Stimulated activated naive CD8-positive, alpha-beta T cell treated with anti-CD3 and anti-CD28 coated beads, Interleukin-15, amount 100 ng/mL, for 72 hours (primary cell): ENCODE results near the gene VOPP1.
A peak's percentile ranks its signal among the peaks of the same experiment; 100 is the strongest.

Experiments used
- ATAC-seq: fragments of 150-1000 bp; cut with Tn5 transposase; 2 replicates; pipeline ENCODE4 v1.10.0; 2021; ENCODE audit warnings: mild to moderate bottlenecking, moderate library complexity
- DNase-seq, 2 donors: peaks; one replicate each; pipeline ENCODE4 v3.0.0; 2021 to 2022
- H3K27ac Mint-ChIP-seq, 2 donors: one replicate each; pipeline ENCODE4 v1.8.0; 2022; ENCODE audit warnings: mild to moderate bottlenecking in 2 of 2, mixed read lengths in 2 of 2, moderate library complexity in 2 of 2
- H3K27me3 Mint-ChIP-seq: one replicate; pipeline ENCODE4 v1.8.0; 2022; ENCODE audit warnings: mixed read lengths
- H3K4me1 Mint-ChIP-seq: one replicate; pipeline ENCODE4 v1.8.0; 2022; ENCODE audit warnings: mild to moderate bottlenecking, mixed read lengths
- H3K4me3 Mint-ChIP-seq, 2 donors: one replicate each; pipeline ENCODE4 v1.8.0; 2022; ENCODE audit warnings: mild to moderate bottlenecking in 2 of 2, mixed read lengths in 2 of 2, moderate library complexity in 1 of 2
- H3K9me3 Mint-ChIP-seq, 2 donors: one replicate each; pipeline ENCODE4 v1.8.0; 2022; ENCODE audit warnings: mixed read lengths in 2 of 2

Gene VOPP1

GRCh38 chr7:55550841-55551537 is 21.3 kb downstream of the VOPP1 start:
- Mint-ChIP-seq H3K4me3 (no peak overlapping the region), H3K27me3 (no peaks in the 10 kb centered on the region), H3K4me1 (peaks cover 83% of the 10 kb centered on the region), H3K27ac (no peak overlapping the region), H3K9me3 (no peaks in the 10 kb centered on the region)
- ATAC-seq (no peak), DNase-seq (no peak)

- Mint-ChIP-seq H3K9me3 (no peaks in the 10 kb centered on the region), H3K27me3 (no peaks in the 10 kb centered on the region), H3K27ac (no peak overlapping the region), H3K4me1 (peaks cover 83% of the 10 kb centered on the region), H3K4me3 (no peak overlapping the region)
- ATAC-seq (no peak), DNase-seq (no peak)
These were observed 22.2 kb downstream of the VOPP1 start for GRCh38 chr7:55550010-55550663.

- Mint-ChIP-seq H3K27me3 (no peaks in the 10 kb centered on the region), H3K4me1 (peaks cover 83% of the 10 kb centered on the region), H3K4me3 (no peak overlapping the region), H3K9me3 (no peaks in the 10 kb centered on the region), H3K27ac (no peak overlapping the region)
- ATAC-seq, result no peak
- no peak for DNase-seq
These were observed 22.8 kb downstream of the VOPP1 start for GRCh38 chr7:55549457-55549856.

- ATAC-seq (no peak), DNase-seq (no peak)
- peaks cover 79% of the 10 kb centered on the region for H3K4me1 Mint-ChIP-seq
- no peak overlapping the region for H3K27ac Mint-ChIP-seq
- H3K27me3 Mint-ChIP-seq, result no peaks in the 10 kb centered on the region
- peaks cover 0 to 6% of the 10 kb centered on the region in 2 donors for H3K9me3 Mint-ChIP-seq
- H3K4me3 Mint-ChIP-seq, result peak overlapping the region in 1 of 2 donors; percentile 22
These were observed 24.0 kb downstream of the VOPP1 start for GRCh38 chr7:55548295-55548731.

- peaks cover 72% of the 10 kb centered on the region for H3K4me1 Mint-ChIP-seq
- no peak overlapping the region for H3K4me3 Mint-ChIP-seq
- ATAC-seq (peak; percentile 91), DNase-seq (peak in 1 of 2 donors; percentile 52)
- no peak overlapping the region for H3K27ac Mint-ChIP-seq
- H3K27me3 Mint-ChIP-seq, result no peaks in the 10 kb centered on the region
- peaks cover 0 to 6% of the 10 kb centered on the region in 2 donors for H3K9me3 Mint-ChIP-seq
These were observed 25.5 kb downstream of the VOPP1 start for GRCh38 chr7:55546814-55547213.

- H3K9me3 Mint-ChIP-seq, result peaks cover 0 to 6% of the 10 kb centered on the region in 2 donors
- H3K4me3 Mint-ChIP-seq, result no peak overlapping the region
- DNase-seq (no peak), ATAC-seq (no peak)
- peaks cover 65% of the 10 kb centered on the region for H3K4me1 Mint-ChIP-seq
- no peaks in the 10 kb centered on the region for H3K27me3 Mint-ChIP-seq
- no peak overlapping the region for H3K27ac Mint-ChIP-seq
These were observed 26.8 kb downstream of the VOPP1 start for GRCh38 chr7:55545496-55545895.

GRCh38 chr7:55540226-55540858 is 32.0 kb downstream of the VOPP1 start:
- no peak overlapping the region for H3K4me3 Mint-ChIP-seq
- H3K27me3 Mint-ChIP-seq, result no peaks in the 10 kb centered on the region
- H3K27ac Mint-ChIP-seq, result no peak overlapping the region
- DNase-seq (no peak), ATAC-seq (no peak)
- H3K4me1 Mint-ChIP-seq, result peaks cover 60% of the 10 kb centered on the region
- peaks cover 0 to 6% of the 10 kb centered on the region in 2 donors for H3K9me3 Mint-ChIP-seq

- peaks cover 0 to 6% of the 10 kb centered on the region in 2 donors for H3K9me3 Mint-ChIP-seq
- H3K4me3 Mint-ChIP-seq, result no peak overlapping the region
- ATAC-seq, result no peak
- H3K27ac Mint-ChIP-seq, result no peak overlapping the region
- H3K27me3 Mint-ChIP-seq, result no peaks in the 10 kb centered on the region
- DNase-seq, result no peak
- H3K4me1 Mint-ChIP-seq, result peaks cover 60% of the 10 kb centered on the region
These were observed 32.9 kb downstream of the VOPP1 start for GRCh38 chr7:55539380-55539779.

GRCh38 chr7:55538538-55538937 is 33.8 kb downstream of the VOPP1 start:
- Mint-ChIP-seq H3K27ac (no peak overlapping the region), H3K4me3 (no peak overlapping the region), H3K4me1 (peaks cover 62% of the 10 kb centered on the region)

GRCh38 chr7:55537458-55537990 is 34.8 kb downstream of the VOPP1 start:
- Mint-ChIP-seq H3K4me1 (peaks cover 72% of the 10 kb centered on the region), H3K27me3 (no peaks in the 10 kb centered on the region), H3K9me3 (no peaks in the 10 kb centered on the region), H3K27ac (peak overlapping the region; percentile 11 to 71), H3K4me3 (peak overlapping the region; percentile 13 to 81)
- ATAC-seq, result no peak
- DNase-seq, result no peak

More at GRCh38 chr7:55538538-55538937, 33.8 kb downstream of the VOPP1 start:
- Mint-ChIP-seq H3K9me3 (no peaks in the 10 kb centered on the region), H3K27me3 (no peaks in the 10 kb centered on the region)
- ATAC-seq (no peak), DNase-seq (no peak)

- H3K27me3 Mint-ChIP-seq, result no peaks in the 10 kb centered on the region
- peak overlapping the region; percentile 61 to 81 for H3K4me3 Mint-ChIP-seq
- peak overlapping the region; percentile 63 to 71 for H3K27ac Mint-ChIP-seq
- H3K4me1 Mint-ChIP-seq, result peaks cover 79% of the 10 kb centered on the region
- peak in 1 of 2 donors; percentile 26 for DNase-seq
- H3K9me3 Mint-ChIP-seq, result no peaks in the 10 kb centered on the region
- no peak for ATAC-seq
These were observed 35.5 kb downstream of the VOPP1 start for GRCh38 chr7:55536619-55537457.

- no peak for ATAC-seq
- Mint-ChIP-seq H3K4me3 (peak overlapping the region; percentile 77 to 81), H3K27ac (peak overlapping the region in 1 of 2 donors; percentile 93), H3K4me1 (peaks cover 90% of the 10 kb centered on the region), H3K27me3 (no peaks in the 10 kb centered on the region), H3K9me3 (no peaks in the 10 kb centered on the region)
- no peak for DNase-seq
These were observed 36.7 kb downstream of the VOPP1 start for GRCh38 chr7:55535617-55536016.

GRCh38 chr7:55534916-55535590 is 37.2 kb downstream of the VOPP1 start:
- Mint-ChIP-seq H3K9me3 (no peaks in the 10 kb centered on the region), H3K27ac (peak overlapping the region; percentile 93 to 94), H3K4me1 (peaks cover 92% of the 10 kb centered on the region), H3K4me3 (peak overlapping the region; percentile 77 to 81), H3K27me3 (no peaks in the 10 kb centered on the region)
- no peak for DNase-seq
- no peak for ATAC-seq

GRCh38 chr7:55534262-55534915 is 37.9 kb downstream of the VOPP1 start:
- Mint-ChIP-seq H3K4me1 (peaks cover 96% of the 10 kb centered on the region), H3K27ac (peak overlapping the region; percentile 93 to 97), H3K9me3 (no peaks in the 10 kb centered on the region), H3K27me3 (no peaks in the 10 kb centered on the region), H3K4me3 (peak overlapping the region; percentile 77 to 81)
- ATAC-seq, result peak; percentile 79
- peak; percentile 84 to 91 for DNase-seq
